Stimulated activated CD4-positive, alpha-beta T cell treated with anti-CD3 and anti-CD28 coated beads, Interleukin-4, amount 100 ng/mL, for 24 hours (primary cell): ENCODE results near the gene PWWP2A.
"Not testable (repeated sequence)": the region's sequence is repeated elsewhere in the genome, so short reads cannot be mapped to it uniquely, and the experiment has no call there.

Source experiments
- DNase-seq: peaks from one replicate; pipeline ENCODE4 v3.0.0-alpha.2; 2020

Gene PWWP2A

GRCh38 chr5:160075073-160075472 is 44.2 kb downstream of the PWWP2A start:
- no peak for DNase-seq

- DNase-seq = no peak
Observed at GRCh38 chr5:160071916-160072315, 47.3 kb downstream of the PWWP2A start.

- DNase-seq = no peak
Observed at GRCh38 chr5:160071516-160071915, 47.7 kb downstream of the PWWP2A start.

- DNase-seq = not testable (repeated sequence)
Observed at GRCh38 chr5:160069120-160069519, 50.1 kb downstream of the PWWP2A start.

GRCh38 chr5:160064995-160065614 is 54.1 kb downstream of the PWWP2A start:
- DNase-seq = no peak

GRCh38 chr5:160064417-160064810 is 54.8 kb downstream of the PWWP2A start:
- DNase-seq = no peak

GRCh38 chr5:160061770-160062169 is 57.5 kb downstream of the PWWP2A start:
- no peak for DNase-seq

- DNase-seq = no peak
Observed at GRCh38 chr5:160060001-160060400, 59.2 kb downstream of the PWWP2A start.

- DNase-seq = no peak
Observed at GRCh38 chr5:160057256-160057655, 62.0 kb downstream of the PWWP2A start.

GRCh38 chr5:160054831-160055230 is 64.4 kb downstream of the PWWP2A start:
- DNase-seq = no peak

- no peak for DNase-seq
Observed at GRCh38 chr5:160054047-160054446, 65.2 kb downstream of the PWWP2A start.

- no peak for DNase-seq
Observed at GRCh38 chr5:160049099-160049498, 70.2 kb downstream of the PWWP2A start.

- DNase-seq = no peak
Observed at GRCh38 chr5:160048131-160048530, 71.1 kb downstream of the PWWP2A start.

- DNase-seq = no peak
Observed at GRCh38 chr5:160047423-160047822, 71.8 kb downstream of the PWWP2A start.

- DNase-seq = no peak
Observed at GRCh38 chr5:160044967-160045366, 74.3 kb downstream of the PWWP2A start.

GRCh38 chr5:160044391-160044804 is 74.9 kb downstream of the PWWP2A start:
- no peak for DNase-seq

- DNase-seq = no peak
Observed at GRCh38 chr5:160042671-160043070, 76.6 kb downstream of the PWWP2A start.
